Measurements from ENCODE around the gene FCRL1. TPM values are rescaled to one million over a fixed set of nuclear protein-coding genes. Genes with fewer than 3 reads are reported as not detected.
A peak's percentile ranks its signal among the peaks of the same experiment; 100 is the strongest.

FCRL1 gene
- total and polyA plus RNA-seq, 10 of the 15 experiments (the other 5 are each of a cell fraction or from before 2014, with no cell fraction given), result 0.23 to 2.4 (median 0.87) TPM; not detected in 2

DNA sequence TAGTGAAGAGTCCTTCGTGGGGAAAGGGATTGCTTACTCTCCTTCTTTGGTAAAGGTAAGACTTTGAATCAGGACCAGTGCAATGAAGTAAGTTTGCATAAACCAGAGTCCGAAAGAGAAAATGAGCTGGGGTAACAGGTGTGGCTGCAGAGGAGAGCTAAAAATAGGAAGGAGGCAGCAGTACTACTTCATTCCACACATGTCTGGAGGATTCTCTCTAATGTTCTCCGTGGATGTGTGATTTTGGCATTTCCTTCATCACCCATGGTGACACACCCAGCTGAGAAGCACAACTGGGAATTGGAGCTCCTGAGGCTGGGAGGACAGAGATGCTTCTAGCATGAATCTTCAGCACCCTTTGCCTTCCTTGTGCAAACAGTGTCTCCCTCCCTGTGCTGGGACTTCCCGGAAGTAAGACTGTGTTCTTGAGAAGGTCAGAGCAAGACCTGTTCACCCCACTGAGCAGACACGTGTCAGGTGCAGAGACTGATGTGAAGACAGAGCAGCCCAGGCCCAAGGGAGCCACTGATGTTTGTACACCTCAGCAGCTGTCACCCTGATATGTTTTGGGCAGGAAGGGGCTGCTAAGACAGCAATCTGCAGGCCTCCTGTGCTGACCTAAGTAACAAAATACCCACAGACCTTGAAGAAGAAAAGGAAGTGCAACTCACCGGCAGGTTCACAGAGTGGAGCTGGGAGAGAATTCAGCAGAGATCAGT, 13.3 kb downstream of the FCRL1 start:
- Histone ChIP-seq H3K9ac (ENCODE audit: control insufficient read depth, insufficient read depth, low read length) (peak overlapping the region; percentile 24; the same call in 1 of the 2 replicates), H3K4me2 (ENCODE audit: control insufficient read depth, insufficient read depth) (peak overlapping the region; percentile 91), H3K9me3 (replicated peaks; ENCODE audit: control insufficient read depth, insufficient read depth, low read length) (peaks cover 1% of the 10 kb centered on the region; the same call in 1 of the 3 replicates), H3K27me3 (replicated peaks in 1 of 2; ENCODE audit: control insufficient read depth in 2 of 2, insufficient read depth in 2 of 2, low read length in 1 of 2) (0 out of 4 replicates have a peak, but pooled peaks cover 0 to 3% of the 10 kb centered on the region in 2 experiments), H3K79me2 (ENCODE audit: control insufficient read depth, insufficient read depth, low read length) (no peaks in the 10 kb centered on the region), H2AFZ (ENCODE audit: control insufficient read depth, low read depth, low read length) (peak overlapping the region; percentile 42; the same call in 1 of the 2 replicates), H3K4me1 (ENCODE audit: control insufficient read depth, insufficient read depth, low read length) (peaks cover 24% of the 10 kb centered on the region), H3K36me3 (ENCODE audit: control insufficient read depth in 2 of 2, insufficient read depth in 2 of 2, low read length in 1 of 2) (no peaks in the 10 kb centered on the region), H4K20me1 (ENCODE audit: control insufficient read depth, insufficient read depth) (no peaks in the 10 kb centered on the region), H3K27ac (ENCODE audit: control insufficient read depth, insufficient read depth) (peak overlapping the region; percentile 68), H3K4me3 (peak overlapping the region; percentile 35)
- under 1% methylated on average over 6 of the region's 6 CpGs for whole genome bisulfite sequencing (ENCODE audit: insufficient coverage, insufficient replicate concordance, low lambda C conversion rate, missing lambda C conversion rate)
- DNase-seq (ENCODE audit: low read depth, low spot score), result peak; percentile 68
- no TSS peak for BruUV-seq (replicated peaks)
- peak; percentile 91 for FAIRE-seq
- ChIA-PET SMC1A (ENCODE audit: uncharacterized antibody, unreplicated experiment) (interaction anchor here (1.0 to 1.7 kb wide), 7 partner anchors 21 to 230 kb away, joined by 3 to 7 read pairs (median 3); no protein-coding TSS in a partner anchor), RAD21 (ENCODE audit: unreplicated experiment) (interaction anchor here (1.0 kb wide), 2 partner anchors 21 to 32 kb away, joined by 3 to 4 read pairs; no protein-coding TSS in a partner anchor), CTCF (interaction anchor here (0.6 to 2.4 kb wide), 7 partner anchors 10 to 453 kb away, joined by 3 to 6 read pairs (median 4); no protein-coding TSS in a partner anchor), POLR2A (interaction anchor here (0.7 kb wide), 1 partner anchor 56 kb away, joined by 3 read pairs; no protein-coding TSS in a partner anchor)
- intact Hi-C loops (cut with micrococcal nuclease; ENCODE audit: unreplicated experiment), result no loop called here
- peak; percentile 89 for ATAC-seq
- in situ Hi-C loops (cut with MboI), result no loop called here
- no peak for TF ChIP-seq HDAC2 (IDR thresholded peaks at IDR 0.05)
- no peak for TF ChIP-seq RFX5 (IDR thresholded peaks at IDR 0.05; ENCODE audit: low read depth, low read length)
- TF ChIP-seq RUNX3 (IDR thresholded peaks at IDR 0.05; ENCODE audit: low read length), result peak; percentile 55
- TF ChIP-seq MXI1 (IDR thresholded peaks at IDR 0.05; ENCODE audit: low read depth, low read length), result no peak
- TF ChIP-seq MEF2B (IDR thresholded peaks at IDR 0.05; ENCODE audit: partially characterized antibody, poor library complexity, severe bottlenecking), result peak; percentile 75
- TF ChIP-seq PAX5 (IDR thresholded peaks at IDR 0.05; ENCODE audit: borderline replicate concordance, low read depth, low read length), result peak; percentile 5; the same call in 1 of the 2 replicates
- TF ChIP-seq NR2F1 (conservative IDR thresholded peaks at IDR 0.05), result peak; percentile 48
- no peak for TF ChIP-seq MAX (IDR thresholded peaks at IDR 0.05; ENCODE audit: low read depth, low read length)
- TF ChIP-seq, protein P1, sequence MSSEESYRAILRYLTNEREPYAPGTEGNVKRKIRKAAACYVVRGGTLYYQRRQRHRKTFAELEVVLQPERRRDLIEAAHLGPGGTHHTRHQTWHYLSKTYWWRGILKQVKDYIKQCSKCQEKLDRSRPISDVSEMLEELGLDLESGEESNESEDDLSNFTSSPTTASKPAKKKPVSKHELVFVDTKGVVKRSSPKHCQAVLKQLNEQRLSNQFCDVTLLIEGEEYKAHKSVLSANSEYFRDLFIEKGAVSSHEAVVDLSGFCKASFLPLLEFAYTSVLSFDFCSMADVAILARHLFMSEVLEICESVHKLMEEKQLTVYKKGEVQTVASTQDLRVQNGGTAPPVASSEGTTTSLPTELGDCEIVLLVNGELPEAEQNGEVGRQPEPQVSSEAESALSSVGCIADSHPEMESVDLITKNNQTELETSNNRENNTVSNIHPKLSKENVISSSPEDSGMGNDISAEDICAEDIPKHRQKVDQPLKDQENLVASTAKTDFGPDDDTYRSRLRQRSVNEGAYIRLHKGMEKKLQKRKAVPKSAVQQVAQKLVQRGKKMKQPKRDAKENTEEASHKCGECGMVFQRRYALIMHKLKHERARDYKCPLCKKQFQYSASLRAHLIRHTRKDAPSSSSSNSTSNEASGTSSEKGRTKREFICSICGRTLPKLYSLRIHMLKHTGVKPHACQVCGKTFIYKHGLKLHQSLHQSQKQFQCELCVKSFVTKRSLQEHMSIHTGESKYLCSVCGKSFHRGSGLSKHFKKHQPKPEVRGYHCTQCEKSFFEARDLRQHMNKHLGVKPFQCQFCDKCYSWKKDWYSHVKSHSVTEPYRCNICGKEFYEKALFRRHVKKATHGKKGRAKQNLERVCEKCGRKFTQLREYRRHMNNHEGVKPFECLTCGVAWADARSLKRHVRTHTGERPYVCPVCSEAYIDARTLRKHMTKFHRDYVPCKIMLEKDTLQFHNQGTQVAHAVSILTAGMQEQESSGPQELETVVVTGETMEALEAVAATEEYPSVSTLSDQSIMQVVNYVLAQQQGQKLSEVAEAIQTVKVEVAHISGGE (CRISPR knock-in tag; IDR thresholded peaks at IDR 0.05), result no peak
- no peak for TF ChIP-seq ZBTB40 (IDR thresholded peaks at IDR 0.05; ENCODE audit: borderline replicate concordance)
- TF ChIP-seq ATF7 (IDR thresholded peaks at IDR 0.05; ENCODE audit: low read depth), result no peak
- TF ChIP-seq ETV6 (conservative IDR thresholded peaks at IDR 0.05 in 1 of 2, IDR thresholded peaks at IDR 0.05 in 1 of 2; ENCODE audit: borderline replicate concordance in 1 of 2, low read depth in 1 of 2), result peak in 1 of 2 experiments; percentile 96; a peak in 2 of 4 replicates
- TF ChIP-seq RBBP5 (conservative IDR thresholded peaks at IDR 0.05), result no peak
- TF ChIP-seq NR2C2 (IDR thresholded peaks at IDR 0.05; ENCODE audit: borderline replicate concordance, control insufficient read depth, insufficient read length, low read depth), result no peak
- 0 out of 2 replicates have a peak, but pooled peaks have one; percentile 45 for TF ChIP-seq CHD4 (IDR thresholded peaks at IDR 0.05)
